Activated CD8-positive, alpha-beta memory T cell treated with anti-CD3 and anti-CD28 coated beads, Interleukin-2, amount 10 ng/mL, durations not matched to agents 7 days and 5 days (primary cell): Measurements from ENCODE around the gene NAT9. TPM values are rescaled to one million over a fixed set of nuclear protein-coding genes. Genes with fewer than 3 reads are reported as not detected.

Experiments
- ATAC-seq: fragments of 150-1000 bp; cut with Tn5 transposase; one replicate; pipeline ENCODE4 v1.10.0; 2021; ENCODE audit warnings: moderate library complexity
- CTCF ChIA-PET: fragments of 350-600 bp; sonication (Branson Sonifier 250); formaldehyde crosslinking; loops from one replicate; lab custom pipeline; 2021; ENCODE audit warnings: antibody characterized with exemption; lab: Charles Lee
- DNase-seq: peaks from one replicate; pipeline ENCODE4 v3.0.0-alpha.2; 2020
- H3K27ac Mint-ChIP-seq: one replicate; pipeline ENCODE4 v1.8.0; 2021; ENCODE audit warnings: mild to moderate bottlenecking, mixed read lengths
- H3K27me3 Mint-ChIP-seq: one replicate; pipeline ENCODE4 v1.8.0; 2021; ENCODE audit warnings: mixed read lengths
- H3K36me3 Mint-ChIP-seq: one replicate; pipeline ENCODE4 v1.8.0; 2021; ENCODE audit warnings: mild to moderate bottlenecking, mixed read lengths
- H3K4me1 Mint-ChIP-seq: one replicate; pipeline ENCODE4 v1.8.0; 2021; ENCODE audit warnings: mixed read lengths
- H3K4me3 Mint-ChIP-seq: one replicate; pipeline ENCODE4 v1.8.0; 2021; ENCODE audit warnings: mild to moderate bottlenecking, moderate library complexity, mixed read lengths
- H3K9me3 Mint-ChIP-seq: one replicate; pipeline ENCODE4 v1.8.0; 2022; ENCODE audit warnings: low read depth, mixed read lengths
- total RNA-seq, 2 experiments: library from RNA; stranded (reverse); gene quantifications; one replicate each; pipeline ENCODE4 v1.2.3, GENCODE V29; 2021

NAT9 gene
- total RNA-seq, 2 experiments from 2014 or later: 34.1 to 34.5 TPM

DNA sequence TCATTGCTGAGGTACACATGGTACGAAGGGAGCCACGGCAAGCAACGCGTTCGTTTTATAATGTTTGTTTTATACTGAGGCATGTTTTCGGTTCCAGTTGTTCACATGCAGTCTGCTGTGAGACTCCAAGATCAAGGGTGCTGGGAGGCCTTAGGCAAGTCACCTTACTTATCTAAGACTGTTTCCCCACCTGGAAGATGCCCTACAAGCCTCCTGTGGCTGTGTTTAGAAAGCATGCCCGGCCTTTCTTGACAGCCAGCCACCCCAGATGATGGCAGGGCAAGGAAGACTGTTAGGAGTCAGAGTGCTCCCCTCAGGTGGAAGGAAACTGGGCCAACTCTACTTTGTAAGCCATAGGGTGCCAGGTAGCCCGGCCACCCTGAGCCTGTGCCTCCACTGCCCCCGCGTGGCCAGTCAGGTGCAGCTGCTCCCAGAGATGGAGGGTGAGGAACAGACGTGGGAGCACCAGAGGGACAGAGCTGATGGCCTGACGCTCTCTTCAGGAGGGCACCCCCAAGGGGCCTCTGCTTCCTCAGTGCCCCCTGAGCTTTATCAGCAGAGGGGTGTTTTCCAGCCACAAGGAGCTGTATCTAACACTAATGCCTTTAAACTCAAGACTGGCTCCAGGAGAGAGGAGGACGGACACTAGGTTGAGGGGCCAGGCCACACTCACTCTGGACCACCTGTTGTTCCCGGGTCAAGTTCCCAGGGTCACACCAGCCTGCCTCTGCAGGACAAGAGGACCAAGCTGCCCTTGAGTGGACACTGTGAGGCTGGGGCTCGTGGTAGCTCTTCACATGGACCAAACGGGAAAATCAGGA, 5.4 kb downstream of the NAT9 start:
- H3K27ac Mint-ChIP-seq: peak overlapping the region; percentile 67
- CTCF ChIA-PET: interaction anchor here (0.9 to 8.5 kb wide), 14 partner anchors 9 to 205 kb away, joined by 3 to 206 read pairs (median 4); partner anchors contain the start of gene RAB37
- peaks cover 36% of the 10 kb centered on the region for H3K36me3 Mint-ChIP-seq
- no peaks in the 10 kb centered on the region for H3K9me3 Mint-ChIP-seq
- peak; percentile 81 for DNase-seq
- peak; percentile 78 for ATAC-seq
- H3K4me1 Mint-ChIP-seq: peaks cover 28% of the 10 kb centered on the region
- no peak overlapping the region for H3K4me3 Mint-ChIP-seq
- H3K27me3 Mint-ChIP-seq: no peaks in the 10 kb centered on the region

DNA sequence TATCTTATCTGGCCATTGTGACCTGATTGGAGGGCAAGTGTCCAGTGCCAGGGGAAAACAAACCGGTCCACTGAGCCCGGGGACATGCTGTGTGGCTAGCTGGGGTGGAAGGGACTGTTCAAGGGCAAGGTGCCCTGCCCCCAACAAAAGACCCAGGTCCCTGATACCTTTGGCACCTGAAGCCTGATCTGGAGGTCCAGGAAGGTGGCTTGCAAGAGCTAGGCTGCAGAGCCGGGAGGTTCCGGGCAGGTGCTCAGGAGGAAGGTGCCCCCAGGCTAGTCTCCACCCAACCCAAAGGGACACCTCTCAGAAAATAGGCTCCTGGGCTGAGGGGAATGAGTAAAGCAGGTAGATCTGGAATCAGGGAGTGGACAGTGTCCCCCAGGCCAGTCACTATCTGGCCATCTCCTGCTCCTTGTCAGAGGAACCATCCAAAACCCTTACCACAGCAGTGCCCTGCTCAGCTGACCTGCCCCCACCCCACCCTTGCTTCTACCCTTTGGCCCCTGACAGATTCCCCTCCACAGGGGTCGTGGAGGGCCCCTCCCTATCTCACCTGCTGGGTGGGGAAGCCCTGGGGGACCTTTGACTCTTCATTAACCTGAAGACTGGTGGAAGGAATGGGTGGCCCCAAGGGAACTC, 6.2 kb downstream of the NAT9 start:
- CTCF ChIA-PET: interaction anchor here (0.8 to 8.5 kb wide), 11 partner anchors 9 to 113 kb away, joined by 3 to 206 read pairs (median 5); partner anchors contain the start of gene RAB37
- no peaks in the 10 kb centered on the region for H3K9me3 Mint-ChIP-seq
- H3K4me3 Mint-ChIP-seq: no peak overlapping the region
- ATAC-seq (no peak), DNase-seq (no peak)
- H3K36me3 Mint-ChIP-seq: peaks cover 39% of the 10 kb centered on the region
- peak overlapping the region; percentile 67 for H3K27ac Mint-ChIP-seq
- H3K4me1 Mint-ChIP-seq: peaks cover 22% of the 10 kb centered on the region
- H3K27me3 Mint-ChIP-seq: no peaks in the 10 kb centered on the region

DNA sequence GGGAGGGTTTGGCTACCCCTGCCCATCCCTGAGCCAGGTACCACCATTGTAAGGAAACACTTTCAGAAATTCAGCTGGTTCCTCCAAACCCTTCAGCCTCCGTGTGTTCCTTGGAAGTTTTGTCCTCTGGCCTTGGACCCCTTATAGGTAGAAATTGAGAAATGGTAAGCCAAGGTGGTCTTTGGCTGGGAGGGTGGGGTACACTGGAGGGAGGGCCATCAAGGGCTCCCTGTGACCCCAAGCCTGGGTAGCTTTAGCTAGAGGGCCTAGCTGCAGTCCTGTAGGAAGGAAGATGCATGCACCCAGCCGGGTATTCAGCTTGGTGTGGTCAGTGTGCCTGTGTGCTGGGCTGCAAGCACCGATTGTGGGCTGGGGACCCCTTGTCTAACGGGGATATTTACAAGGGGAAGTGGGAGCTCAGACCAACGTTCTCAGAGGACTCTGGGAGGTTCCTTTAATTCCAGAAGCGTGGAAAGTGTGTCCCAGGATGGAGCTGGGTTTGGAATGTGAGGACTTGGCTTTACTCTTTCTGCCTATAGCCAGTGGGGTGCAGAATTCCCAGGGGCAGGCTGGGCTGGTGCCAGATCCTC, 6.8 kb downstream of the NAT9 start:
- no peak overlapping the region for H3K27ac Mint-ChIP-seq
- no peak overlapping the region for H3K4me3 Mint-ChIP-seq
- H3K4me1 Mint-ChIP-seq: peaks cover 22% of the 10 kb centered on the region
- H3K9me3 Mint-ChIP-seq: no peaks in the 10 kb centered on the region
- CTCF ChIA-PET: interaction anchor here (0.8 to 8.5 kb wide), 8 partner anchors 10 to 112 kb away, joined by 3 to 206 read pairs (median 10); partner anchors contain the start of gene RAB37
- DNase-seq: no peak
- H3K27me3 Mint-ChIP-seq: no peaks in the 10 kb centered on the region
- H3K36me3 Mint-ChIP-seq: peaks cover 42% of the 10 kb centered on the region
- ATAC-seq: no peak

DNA sequence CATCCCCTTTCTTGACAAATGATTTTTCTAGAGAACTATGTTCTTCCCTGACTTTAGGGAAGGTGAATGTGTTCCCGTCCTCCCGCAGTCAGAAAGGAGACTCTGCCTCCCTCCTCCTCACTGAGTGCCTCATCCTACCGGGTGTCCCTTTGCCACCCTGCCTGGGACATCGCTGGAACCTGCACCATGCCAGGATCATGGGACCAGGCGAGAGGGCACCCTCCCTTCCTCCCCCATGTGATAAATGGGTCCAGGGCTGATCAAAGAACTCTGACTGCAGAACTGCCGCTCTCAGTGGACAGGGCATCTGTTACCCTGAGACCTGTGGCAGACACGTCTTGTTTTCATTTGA, 7.4 kb downstream of the NAT9 start:
- Mint-ChIP-seq H3K27me3 (no peaks in the 10 kb centered on the region), H3K4me3 (no peak overlapping the region), H3K27ac (peak overlapping the region; percentile 68), H3K36me3 (peaks cover 37% of the 10 kb centered on the region), H3K4me1 (peaks cover 18% of the 10 kb centered on the region), H3K9me3 (no peaks in the 10 kb centered on the region)
- CTCF ChIA-PET: interaction anchor here (1.2 to 8.5 kb wide), 5 partner anchors 12 to 112 kb away, joined by 3 to 206 read pairs (median 17); partner anchors contain the start of gene RAB37
- DNase-seq (no peak), ATAC-seq (no peak)

DNA sequence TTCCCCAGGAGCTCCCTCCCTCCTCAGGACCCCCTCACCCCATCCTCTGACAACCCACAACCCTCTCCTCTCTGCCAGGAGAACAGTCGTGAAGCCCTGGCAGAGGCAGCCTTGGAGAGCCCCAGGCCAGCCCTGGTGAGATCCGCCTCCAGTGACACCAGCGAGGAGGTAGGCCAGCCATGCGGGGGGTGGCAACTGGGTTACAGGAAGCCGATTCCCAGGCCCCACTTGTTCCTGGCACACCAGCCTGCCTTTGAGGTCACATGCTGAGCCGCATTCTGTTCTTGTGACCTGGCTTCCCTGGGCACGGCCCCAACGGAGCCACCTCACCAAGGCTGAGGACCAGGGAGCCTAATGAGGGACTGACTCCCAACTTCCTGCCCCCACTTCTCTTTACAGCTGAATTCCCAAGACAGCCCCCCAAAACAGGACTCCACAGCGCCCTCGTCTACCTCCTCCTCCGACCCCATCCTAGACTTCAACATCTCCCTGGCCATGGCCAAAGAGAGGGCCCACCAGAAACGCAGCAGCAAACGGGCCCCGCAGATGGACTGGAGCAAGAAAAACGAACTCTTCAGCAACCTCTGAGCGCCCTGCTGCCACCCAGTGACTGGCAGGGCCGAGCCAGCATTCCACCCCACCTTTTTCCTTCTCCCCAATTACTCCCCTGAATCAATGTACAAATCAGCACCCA, 7.9 kb downstream of the NAT9 start:
- no peak overlapping the region for H3K4me3 Mint-ChIP-seq
- no peaks in the 10 kb centered on the region for H3K27me3 Mint-ChIP-seq
- H3K9me3 Mint-ChIP-seq: no peaks in the 10 kb centered on the region
- no peak for DNase-seq
- ATAC-seq: no peak
- peak overlapping the region; percentile 68 for H3K27ac Mint-ChIP-seq
- peaks cover 38% of the 10 kb centered on the region for H3K36me3 Mint-ChIP-seq
- CTCF ChIA-PET: interaction anchor here (1.8 kb wide), 1 partner anchor 23 kb away, joined by 6 read pairs; no protein-coding TSS in a partner anchor
- peaks cover 16% of the 10 kb centered on the region for H3K4me1 Mint-ChIP-seq

DNA sequence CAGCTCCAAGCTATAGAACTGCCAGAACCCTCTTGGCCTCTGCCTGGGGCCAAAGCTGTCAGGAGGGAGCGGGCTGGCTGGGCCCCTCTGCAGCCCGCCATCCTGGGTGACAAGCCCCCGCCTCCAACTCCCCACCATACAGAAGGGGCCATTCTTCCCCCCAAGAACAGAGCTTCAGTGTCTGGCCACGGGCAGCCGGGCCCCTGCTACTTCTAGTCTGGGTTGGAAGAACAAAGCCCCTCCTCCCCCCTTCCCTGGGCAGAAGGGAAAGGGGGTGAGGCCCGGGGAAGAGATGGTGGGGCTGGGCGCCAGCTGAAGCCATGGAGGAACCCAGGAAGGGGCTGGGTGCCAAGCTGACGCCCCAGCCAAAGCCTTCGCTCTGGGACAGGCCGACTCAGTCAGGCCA, 9.0 kb downstream of the NAT9 start:
- no peaks in the 10 kb centered on the region for H3K9me3 Mint-ChIP-seq
- H3K27me3 Mint-ChIP-seq: no peaks in the 10 kb centered on the region
- peaks cover 22% of the 10 kb centered on the region for H3K4me1 Mint-ChIP-seq
- CTCF ChIA-PET: interaction anchor here (1.8 kb wide), 1 partner anchor 22 kb away, joined by 6 read pairs; no protein-coding TSS in a partner anchor
- peaks cover 41% of the 10 kb centered on the region for H3K36me3 Mint-ChIP-seq
- ATAC-seq: no peak
- H3K27ac Mint-ChIP-seq: no peak overlapping the region
- no peak for DNase-seq
- H3K4me3 Mint-ChIP-seq: no peak overlapping the region

DNA sequence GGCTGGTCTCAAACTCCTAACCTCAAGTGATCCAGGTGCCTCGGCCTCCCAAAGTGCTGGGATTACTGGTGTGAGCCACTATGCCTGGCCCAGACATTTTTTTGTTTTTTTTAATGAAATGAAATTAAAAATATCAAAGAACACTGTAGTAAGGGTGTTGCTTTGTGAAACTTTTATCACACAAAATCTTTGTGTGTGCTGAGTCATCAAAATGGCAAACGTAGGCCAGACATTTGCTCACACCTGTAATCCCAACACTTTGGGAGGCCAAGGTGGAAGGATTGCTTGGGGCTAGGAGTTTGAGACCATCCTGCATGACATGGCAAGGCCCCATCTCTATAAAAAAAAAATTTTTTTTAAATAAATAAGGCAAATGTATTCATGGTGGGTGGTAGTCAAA, 9.7 kb downstream of the NAT9 start:
- Mint-ChIP-seq H3K9me3 (no peaks in the 10 kb centered on the region), H3K4me3 (no peak overlapping the region), H3K27ac (no peak overlapping the region), H3K36me3 (peaks cover 36% of the 10 kb centered on the region), H3K27me3 (no peaks in the 10 kb centered on the region), H3K4me1 (peaks cover 22% of the 10 kb centered on the region)
- ATAC-seq (no peak), DNase-seq (no peak)
- CTCF ChIA-PET: no interaction called here

DNA sequence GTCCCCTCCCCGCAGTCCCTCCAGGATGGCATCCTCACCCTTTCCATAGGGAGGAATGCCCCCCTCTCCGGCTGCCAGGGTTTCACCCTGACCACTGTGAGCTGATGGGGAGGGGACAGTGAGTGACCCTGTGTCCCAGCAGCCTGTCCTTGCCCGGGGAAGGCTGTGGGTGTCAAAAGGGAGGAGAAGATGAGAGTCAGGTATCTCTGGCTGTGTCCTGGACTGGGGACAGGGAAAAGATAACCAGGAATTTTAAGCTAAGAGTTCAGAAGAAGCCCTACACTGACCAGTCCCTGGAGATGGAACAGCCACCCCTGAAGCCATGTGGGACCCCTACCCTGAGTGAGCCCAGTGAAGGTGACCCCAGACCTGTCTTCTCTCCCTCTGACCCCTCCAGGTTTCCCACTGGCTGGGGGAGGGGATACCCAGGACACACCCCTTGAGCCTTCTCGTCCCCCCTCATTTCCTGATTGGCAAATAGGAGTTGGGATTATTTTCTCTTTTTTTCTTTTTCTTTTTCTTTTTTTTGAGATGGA, 11.3 kb downstream of the NAT9 start:
- CTCF ChIA-PET: interaction anchor here (0.6 to 1.7 kb wide), 4 partner anchors 11 to 1547 kb away, joined by 3 to 8 read pairs (median 4); no protein-coding TSS in a partner anchor
- DNase-seq (no peak), ATAC-seq (no peak)
- Mint-ChIP-seq H3K4me1 (peaks cover 29% of the 10 kb centered on the region), H3K27me3 (no peaks in the 10 kb centered on the region), H3K9me3 (no peaks in the 10 kb centered on the region), H3K4me3 (no peak overlapping the region), H3K27ac (no peak overlapping the region), H3K36me3 (peaks cover 30% of the 10 kb centered on the region)

DNA sequence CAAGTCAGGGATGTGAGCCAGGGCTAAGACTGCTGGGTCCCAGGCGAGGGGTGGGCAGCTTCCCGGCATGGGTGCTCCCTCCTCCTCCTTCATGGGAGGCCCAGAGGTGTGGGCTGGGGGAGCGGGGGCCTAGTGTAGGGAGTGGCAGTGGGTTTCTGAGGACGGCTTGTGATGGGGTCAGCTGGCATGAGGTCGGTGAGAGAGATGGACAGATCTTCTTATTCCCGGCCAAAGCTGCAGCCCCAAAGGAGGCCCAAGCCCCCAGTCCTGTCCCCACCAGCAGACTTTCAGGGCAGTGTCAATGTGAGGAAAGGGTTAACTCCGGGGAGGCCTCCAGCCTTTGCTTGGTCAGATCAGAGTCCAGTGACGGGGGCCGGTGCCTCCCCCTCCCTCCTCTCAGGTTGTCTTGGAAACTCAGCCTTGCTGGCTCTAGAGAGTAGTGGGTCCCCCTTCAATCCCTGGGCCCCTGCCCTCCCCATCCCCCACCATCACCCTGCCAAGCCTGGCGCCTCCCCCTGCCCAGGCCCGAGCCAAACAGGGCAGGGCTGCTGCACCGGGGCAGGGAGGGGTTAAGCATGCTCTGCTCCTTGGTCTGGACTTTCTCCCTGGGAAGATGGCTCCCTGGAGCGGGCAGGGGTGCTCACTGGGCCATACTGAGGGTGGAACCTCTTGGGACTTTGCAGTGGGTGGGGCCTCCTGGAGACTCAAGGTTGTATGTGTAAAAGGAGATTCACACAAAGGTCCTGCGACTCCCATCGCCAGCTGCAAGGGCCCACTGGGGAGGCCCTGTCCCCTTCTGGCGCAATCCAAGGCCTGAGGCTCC, 12.4 kb downstream of the NAT9 start:
- CTCF ChIA-PET: interaction anchor here (0.6 to 15.6 kb wide), 7 partner anchors 9 to 1546 kb away, joined by 3 to 206 read pairs (median 5); partner anchors contain the start of gene NAT9
- Mint-ChIP-seq H3K9me3 (no peaks in the 10 kb centered on the region), H3K4me3 (no peak overlapping the region), H3K36me3 (peaks cover 30% of the 10 kb centered on the region), H3K27me3 (no peaks in the 10 kb centered on the region), H3K4me1 (peaks cover 38% of the 10 kb centered on the region), H3K27ac (no peak overlapping the region)
- no peak for DNase-seq
- no peak for ATAC-seq

DNA sequence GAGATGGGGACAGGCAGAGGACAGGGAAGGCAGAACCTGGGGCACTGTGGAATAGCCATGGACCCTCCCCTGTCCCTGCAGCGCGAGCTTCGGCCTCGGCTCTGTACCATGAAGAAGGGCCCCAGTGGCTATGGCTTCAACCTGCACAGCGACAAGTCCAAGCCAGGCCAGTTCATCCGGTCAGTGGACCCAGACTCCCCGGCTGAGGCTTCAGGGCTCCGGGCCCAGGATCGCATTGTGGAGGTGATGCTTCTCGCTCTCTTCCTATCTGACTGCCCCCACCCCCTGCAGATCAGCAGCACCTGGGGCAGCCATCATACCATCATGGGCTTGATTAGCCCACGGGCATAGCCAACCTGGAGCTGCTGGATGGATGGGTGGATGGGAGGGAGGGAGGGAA, 14.2 kb downstream of the NAT9 start:
- H3K27me3 Mint-ChIP-seq: no peaks in the 10 kb centered on the region
- no peak overlapping the region for H3K4me3 Mint-ChIP-seq
- peaks cover 23% of the 10 kb centered on the region for H3K36me3 Mint-ChIP-seq
- H3K4me1 Mint-ChIP-seq: peaks cover 55% of the 10 kb centered on the region
- CTCF ChIA-PET: interaction anchor here (0.5 to 15.6 kb wide), 3 partner anchors 11 to 28 kb away, joined by 3 to 206 read pairs (median 6); partner anchors contain the start of gene NAT9
- ATAC-seq: no peak
- no peaks in the 10 kb centered on the region for H3K9me3 Mint-ChIP-seq
- DNase-seq: no peak
- H3K27ac Mint-ChIP-seq: no peak overlapping the region

DNA sequence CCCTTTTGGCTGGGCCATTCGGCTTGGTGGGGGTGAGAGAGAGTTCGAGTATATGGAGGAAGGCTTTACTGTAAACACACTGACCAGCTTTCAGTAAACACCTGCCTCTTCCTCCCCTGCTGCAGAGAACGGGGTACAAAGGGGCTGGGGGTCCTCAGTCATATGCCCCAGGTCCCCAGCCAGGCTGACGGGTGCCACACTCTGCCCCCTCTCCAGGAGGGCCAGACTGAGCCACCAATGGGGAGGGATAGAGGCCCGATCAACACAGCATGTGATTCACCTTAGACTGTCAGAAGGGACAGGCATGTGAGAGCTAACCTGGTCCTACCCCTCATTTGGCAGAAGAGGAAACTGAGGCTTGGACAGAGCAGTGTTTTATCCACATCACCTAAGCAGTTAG, 14.7 kb downstream of the NAT9 start:
- CTCF ChIA-PET: interaction anchor here (0.6 to 15.6 kb wide), 3 partner anchors 11 to 28 kb away, joined by 6 to 206 read pairs (median 110); partner anchors contain the start of gene NAT9
- Mint-ChIP-seq H3K9me3 (no peaks in the 10 kb centered on the region), H3K36me3 (peaks cover 23% of the 10 kb centered on the region), H3K4me3 (no peak overlapping the region), H3K4me1 (peaks cover 58% of the 10 kb centered on the region), H3K27me3 (no peaks in the 10 kb centered on the region), H3K27ac (peak overlapping the region; percentile 52)
- DNase-seq (no peak), ATAC-seq (no peak)
